ENCODE results near the gene NHS.
"Not testable (repeated sequence)": the region's sequence is repeated elsewhere in the genome, so short reads cannot be mapped to it uniquely, and the experiment has no call there.

Gene NHS

DNA sequence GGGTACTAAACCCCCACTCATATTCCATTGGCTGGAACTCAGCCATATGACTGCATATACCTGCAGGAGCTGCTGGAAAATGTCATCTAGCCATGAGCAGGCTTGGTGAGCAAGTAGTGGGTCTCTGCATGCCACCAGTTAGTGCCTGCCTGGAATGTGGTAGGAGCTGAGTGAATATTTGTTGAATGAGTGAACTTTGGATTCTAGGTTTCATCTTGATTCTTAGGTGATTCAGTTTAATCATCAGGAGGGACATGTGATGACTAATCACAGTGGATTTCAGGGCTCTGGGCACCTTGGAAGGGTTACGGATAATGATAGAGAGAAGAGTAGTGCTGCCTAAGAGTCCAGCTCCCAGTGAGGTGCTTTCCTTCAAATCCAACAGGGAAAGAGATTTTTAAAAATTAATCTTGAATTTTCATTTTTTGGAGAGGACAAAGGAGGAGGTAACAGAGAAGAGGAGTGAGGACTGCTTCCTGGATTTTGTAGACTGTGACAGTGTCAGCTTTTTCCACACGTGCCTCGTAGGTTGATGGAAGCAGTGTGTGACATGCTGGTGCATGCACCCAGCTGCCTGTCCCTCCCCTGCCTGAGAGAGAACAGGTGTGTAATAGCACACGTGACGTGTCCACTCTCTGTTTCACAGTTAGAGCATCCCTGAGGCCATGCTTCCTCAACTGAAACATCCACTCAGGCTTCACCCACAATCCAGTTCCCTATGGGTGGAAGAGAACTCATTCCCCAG lies 30.4 kb downstream of the NHS start:
- peak; percentile 72 for DNase-seq

DNA sequence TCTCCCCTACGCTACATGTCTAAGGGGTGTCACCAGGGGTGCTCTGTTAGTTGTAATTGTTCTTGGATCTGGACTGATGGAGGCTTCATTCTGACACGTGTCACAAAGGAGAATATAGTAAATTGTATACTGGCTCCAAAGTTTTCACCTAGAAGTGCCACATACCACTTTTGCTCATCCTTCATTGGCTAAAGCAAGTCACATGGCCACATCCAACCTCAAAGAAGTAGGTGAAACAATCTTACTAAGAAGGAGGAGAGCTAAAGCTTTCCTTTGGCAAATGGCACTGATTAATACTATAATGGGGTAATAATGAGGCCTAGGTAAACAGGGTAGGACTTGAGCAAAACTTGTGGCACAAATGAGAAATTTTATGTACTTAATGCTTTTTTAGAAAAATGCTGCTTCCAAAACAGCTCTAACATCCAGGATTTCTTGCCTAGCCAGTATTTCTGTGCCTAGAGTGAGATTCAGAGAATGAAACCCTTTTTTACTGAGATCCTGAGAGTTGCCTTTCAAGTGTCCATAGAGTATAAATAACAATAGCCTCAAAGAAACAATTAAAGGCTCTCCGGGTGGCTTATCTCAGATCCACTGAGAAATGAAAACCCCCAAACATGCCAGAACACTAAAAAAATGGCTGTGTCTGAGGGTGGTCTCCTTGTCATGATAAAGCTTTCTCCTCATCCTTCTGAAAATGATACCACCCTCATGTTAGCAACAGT lies 34.7 kb downstream of the NHS start:
- DNase-seq, result no peak

DNA sequence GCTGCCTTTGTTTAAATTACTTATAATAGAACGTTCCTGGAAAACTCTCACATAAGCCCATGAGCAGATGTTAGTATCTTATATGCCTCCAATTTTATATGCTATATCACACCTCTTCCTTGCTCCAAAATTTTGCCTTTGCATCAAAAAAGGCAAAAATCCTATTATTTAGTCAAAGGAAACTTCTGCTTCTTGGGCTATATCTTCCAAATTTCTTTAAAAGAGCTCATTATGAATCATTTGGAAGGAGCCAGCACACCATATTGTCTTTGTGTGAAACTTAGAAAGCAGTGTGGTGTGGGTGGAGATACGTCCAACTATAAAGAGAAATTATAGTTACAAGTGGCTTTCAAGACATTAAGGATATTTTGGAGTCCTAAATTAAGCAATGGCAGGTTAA lies 35.7 kb downstream of the NHS start:
- DNase-seq, result no peak

DNA sequence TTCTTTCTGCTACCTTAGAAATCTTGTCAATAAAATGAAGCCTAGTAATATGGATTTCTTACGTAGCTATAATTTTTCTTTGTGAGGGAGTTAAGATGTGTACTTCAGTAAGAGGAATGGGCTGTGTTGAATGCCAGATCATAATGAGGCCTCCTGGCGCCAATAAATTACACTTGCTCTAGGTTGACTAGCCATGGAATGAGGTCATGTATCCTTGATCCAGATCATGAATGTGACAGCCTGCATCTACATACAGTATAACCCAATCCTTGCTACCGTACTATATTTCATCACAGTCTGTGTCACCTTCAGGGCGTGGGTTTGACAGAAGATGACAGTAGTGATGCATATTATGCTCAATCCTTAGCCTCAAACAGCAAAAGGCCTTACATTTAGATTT lies 36.2 kb downstream of the NHS start:
- DNase-seq, result no peak

DNA sequence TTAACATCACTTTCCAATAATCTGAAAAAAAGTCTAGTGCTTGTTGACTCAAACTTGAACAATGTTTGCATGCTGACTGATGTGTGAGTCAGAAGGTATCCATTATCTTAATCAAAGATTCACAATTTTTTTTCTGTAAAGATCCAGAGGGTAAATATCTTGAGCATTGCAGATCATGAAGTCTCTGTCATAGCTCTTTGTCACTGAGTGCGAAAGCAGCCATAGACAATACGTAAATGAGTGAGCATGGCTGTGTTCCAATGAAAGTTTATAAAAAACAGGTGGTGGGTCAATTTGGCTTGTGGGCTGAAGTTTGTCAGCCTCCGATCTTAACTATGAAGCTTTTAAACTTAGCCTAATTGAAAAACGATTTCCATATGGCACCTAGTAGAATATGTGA lies 37.7 kb downstream of the NHS start:
- peak; percentile 83 for DNase-seq

DNA sequence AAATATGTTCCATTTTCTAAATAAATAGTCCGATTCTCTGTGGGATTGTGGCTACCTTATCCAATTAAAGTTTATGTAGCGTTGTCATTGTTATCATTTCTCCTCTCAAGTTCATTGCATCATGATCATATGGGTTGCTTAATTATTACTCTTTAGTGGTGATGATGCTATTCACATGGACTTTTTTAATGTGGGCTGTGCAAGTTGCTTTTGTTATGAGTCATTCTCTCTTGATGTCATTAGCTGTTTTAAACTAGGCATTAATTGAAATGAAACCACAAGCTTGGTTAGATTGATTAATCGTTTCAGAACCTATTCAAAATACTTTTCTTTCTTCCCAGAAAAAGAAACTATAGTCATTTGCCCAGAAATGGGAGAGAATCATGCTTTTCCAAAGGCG lies 38.2 kb downstream of the NHS start:
- peak; percentile 55 for DNase-seq

DNA sequence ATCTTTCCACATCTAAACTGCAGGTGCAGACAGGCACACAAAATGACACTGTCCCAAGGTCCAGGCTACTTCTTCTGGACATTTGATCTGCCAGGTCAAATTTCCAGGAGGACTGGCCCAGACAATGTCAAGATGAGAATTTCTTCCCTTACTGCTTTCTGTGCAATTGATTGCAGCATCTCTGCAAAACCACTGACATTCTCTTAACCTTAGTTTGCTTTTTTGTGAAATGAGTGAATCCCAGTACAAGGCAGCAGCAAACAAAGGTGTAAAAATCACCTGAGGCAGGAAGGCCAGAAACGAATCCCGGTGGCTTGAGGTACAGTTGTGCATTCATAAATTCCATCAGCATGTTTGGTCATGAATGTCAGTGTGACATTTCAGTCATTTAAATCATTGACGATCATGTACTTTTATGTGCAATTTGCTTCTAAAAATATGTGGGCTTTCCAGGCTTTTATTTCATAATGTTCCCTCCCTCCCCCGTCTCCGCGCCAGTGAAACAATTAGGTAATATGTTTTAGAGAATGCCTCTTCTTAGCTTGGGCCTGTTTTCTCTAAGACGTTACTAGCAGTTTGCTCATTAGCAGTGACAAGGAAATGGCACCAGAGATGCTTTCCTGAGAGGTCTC lies 39.1 kb downstream of the NHS start:
- DNase-seq, result no peak

DNA sequence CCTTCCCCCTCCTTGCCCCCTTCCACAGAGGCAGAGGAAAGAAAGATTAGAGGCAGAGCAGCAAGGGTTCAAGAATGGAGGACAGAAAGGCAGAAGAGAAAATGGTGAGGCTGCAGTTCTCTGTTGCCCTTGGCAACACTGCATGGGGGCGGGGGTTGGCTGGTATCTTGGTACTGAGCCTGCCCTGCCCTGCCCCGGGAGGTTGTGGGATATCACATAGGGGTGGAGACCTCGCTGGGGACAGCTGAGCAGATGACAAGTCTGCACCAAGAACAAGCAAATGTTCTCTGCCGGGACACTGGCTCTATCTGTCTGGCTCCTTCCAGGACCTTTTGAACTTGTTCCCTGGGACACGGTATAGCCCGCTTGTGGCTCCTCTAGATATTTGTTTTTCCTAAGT lies 39.8 kb downstream of the NHS start:
- peak; percentile 20 for DNase-seq

DNA sequence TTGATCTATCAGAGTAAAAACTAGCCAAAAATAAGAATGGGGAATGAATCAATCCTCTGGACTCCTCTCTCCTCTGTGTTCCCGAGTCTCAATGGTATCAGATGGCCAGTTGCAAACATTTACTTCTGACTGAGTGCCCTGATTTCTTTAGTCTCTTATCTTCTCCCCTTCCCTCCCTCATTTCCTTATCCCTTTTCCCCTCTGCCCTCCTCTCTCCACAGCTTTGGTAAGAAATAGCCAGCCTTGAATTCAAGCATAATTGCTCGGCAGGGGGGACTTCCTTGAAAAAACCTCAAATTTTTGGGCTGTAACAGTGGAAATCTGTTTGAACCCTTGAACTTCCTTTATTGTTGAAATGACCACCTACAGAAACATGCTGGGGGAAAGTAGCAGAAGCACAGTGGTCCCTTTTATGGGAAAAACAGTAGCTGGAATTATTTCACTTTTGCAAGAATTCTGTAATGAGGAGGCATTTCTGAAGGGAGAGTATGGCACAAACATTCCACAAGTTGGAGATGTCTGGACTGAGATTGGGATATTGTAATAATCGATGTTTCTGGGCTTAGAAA lies 40.3 kb downstream of the NHS start:
- DNase-seq, result peak; percentile 64

DNA sequence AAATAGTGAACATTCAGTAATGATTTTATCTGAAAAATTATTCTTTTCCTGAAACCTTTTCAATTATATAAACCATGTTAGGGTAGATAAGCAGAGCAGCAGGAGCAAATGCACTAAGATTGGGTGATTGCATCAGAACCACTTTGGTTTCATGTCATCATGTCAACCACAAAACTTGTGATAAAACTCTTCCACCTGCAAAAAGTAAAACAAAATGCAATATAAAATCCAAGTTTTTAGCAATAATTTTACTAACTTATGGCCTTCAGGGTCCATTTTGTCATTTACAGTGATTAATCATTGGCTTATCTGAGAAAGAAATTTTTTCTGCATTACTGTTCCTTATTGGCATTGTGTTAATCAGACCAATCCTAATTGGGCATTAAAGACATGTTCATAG lies 42.4 kb downstream of the NHS start:
- DNase-seq, result no peak

DNA sequence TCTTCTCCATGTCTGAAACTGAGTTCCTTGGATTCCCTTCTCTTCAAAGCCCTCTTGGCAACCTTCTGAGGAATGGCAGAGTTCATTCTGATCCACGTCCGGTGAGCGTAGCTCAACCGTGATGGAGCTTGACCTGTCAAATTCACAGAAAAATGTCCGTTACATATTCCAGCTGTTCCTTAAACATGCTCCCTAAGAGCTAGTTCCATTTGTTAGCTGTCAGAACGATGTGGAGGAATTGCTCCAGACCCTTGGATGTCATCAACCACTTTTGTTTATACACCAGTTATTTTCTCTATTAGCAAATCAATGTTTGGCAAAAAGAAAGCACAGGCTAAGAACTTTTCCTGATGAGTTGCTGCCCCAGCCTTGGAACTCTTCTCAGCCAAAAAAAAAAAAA lies 50.1 kb downstream of the NHS start:
- no peak for DNase-seq

DNA sequence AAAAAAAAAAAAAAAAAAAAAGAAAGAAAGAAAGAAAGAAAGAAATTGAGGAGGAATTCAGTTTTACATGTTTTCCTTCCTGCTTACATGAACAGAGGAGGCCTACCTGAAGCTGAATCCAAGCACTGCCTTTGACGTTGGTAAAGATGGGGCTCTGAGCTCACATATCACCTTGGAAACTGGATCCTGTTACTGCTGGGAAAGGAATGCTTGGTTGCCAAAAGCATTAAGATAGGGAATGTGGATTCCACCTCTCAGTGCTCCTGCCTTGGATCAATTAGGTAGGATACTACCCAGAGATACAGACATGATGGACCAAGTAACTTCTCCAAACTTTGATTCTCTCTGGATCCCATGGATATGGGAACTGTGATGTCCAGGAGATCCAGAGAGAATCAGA lies 50.6 kb downstream of the NHS start:
- no peak for DNase-seq

DNA sequence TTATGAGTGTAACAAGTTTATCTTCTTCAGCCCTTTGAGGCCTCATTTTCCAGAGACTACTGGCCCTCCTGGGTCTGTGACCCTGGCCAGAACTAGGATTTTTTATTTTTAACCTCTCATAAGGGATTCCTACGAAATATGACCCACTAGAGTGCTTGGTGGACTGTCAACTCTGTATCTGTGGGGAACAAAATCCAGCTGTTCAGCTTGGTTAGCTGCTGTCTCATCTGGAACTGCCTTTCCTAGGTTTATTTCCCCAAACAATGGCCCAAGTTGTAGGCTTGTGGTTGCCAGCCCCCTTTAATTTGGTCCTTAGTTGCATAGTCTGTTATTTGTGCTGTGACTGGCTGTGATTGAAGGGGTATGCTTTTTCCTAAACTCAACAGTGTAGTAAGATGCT lies 56.2 kb downstream of the NHS start:
- DNase-seq, result no peak

DNA sequence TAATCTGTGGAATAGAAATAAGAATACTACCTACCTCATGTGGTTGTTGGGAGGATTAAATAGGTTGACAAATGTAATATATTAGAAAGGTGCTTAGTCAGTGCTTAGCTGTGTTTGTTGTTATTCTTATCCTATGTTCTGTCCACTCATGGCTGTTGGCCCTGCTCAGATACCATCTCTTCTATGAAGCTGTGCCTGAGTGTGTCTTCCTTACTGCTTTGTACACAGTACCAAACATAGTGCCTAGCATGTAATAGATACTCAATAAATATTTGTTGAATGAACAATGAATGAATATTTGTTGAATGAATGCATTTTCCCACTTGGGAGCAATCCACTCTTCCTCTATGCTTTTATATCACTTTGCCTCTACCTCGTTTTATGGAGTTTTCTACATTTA lies 57.2 kb downstream of the NHS start:
- no peak for DNase-seq

DNA sequence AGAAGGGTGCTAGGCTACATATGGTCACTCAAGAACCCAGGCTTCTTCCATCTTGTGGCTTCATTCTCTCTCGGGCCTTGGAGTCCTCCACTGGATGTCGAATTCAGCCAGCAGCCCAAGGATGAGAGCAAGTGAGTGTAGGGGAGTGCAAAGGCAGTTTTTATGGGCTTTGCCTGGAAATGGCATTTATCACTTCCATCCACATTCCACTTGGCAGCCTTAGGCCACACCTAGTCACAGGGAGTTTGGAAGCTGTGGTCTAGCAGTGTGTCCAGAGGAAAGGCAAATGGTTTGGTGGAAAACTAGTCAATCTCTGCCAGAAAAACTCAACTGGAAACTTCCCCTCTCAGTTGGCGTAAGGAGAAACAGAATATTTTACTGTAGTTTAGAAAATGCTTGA lies 59.0 kb downstream of the NHS start:
- no peak for DNase-seq

DNA sequence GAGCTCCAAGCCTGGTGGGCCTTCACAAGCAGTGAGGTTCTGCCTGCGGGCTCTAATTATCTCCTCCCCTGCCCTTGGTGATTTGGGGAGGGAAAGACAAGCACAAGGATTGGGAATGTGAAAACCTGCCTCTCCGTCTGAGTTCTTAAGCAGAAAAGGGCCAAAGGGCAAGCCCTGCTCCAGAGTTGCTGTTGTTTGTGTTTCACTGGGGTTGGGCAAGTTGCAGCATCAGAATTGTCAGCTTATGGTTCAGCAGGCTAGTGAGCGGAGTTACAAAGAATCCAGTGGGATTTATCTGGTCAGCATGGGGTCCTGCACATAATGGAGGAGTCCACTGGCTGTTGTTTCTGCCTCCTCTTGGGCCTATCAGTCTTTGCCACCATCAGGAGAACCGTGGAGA lies 60.5 kb downstream of the NHS start:
- no peak for DNase-seq

DNA sequence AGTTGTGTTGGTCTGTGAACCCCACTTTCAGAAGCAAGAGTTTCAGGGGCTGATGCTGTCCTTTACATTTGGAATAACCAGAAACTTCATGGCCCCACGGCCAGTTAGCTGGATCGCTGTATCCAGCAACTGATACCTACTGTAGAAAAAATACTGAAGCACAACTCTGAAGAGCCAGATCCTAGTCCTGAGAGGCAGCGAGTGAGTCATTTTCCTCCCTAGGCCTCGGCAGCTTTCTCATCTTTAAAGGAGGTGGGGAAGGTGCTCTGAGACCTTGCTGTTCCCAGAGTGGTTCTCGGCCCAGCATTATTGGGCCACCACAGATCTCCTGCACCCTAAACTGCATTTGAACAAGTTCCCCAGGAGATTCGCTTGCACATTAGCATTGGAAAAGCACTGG lies 63.2 kb downstream of the NHS start:
- DNase-seq, result no peak

DNA sequence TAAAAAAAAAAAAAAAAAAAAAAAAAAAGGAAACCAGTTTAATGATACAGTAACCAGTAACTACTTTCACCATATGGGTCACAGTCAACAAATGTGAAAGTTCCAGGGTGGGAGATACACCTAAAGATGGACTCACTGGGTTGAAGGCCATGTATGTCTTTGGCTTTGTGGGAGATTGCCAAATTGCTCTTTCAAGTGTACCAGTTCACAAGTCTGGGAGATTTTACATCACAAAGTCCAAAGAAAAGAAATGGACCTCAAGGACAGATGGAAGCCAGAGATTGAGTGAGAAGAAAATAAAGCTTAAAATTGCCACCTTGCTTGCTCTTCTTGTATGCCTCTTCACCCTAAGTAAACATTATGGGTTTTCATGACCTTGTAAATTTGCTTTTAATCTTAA lies 65.3 kb downstream of the NHS start:
- DNase-seq, result no peak

DNA sequence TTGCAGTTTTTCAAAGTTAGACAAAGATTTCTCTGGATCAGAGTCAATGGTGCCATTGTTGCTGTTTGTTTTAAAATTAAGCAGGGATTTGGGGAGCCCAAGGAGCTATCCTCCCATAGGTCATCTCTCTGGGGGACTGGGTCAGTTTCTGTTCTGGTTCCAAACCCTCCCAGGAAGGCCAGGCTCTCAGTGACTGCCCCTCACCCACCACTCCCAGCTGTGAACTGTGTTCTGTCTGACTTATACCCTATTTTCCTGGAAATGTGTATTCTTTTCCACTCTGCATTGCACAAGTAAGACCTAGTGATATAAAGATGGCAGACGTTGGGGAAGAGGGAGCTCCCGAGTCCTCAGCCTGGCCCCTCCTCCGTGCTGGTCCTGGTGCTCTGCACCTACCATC lies 65.8 kb downstream of the NHS start:
- DNase-seq, result no peak

DNA sequence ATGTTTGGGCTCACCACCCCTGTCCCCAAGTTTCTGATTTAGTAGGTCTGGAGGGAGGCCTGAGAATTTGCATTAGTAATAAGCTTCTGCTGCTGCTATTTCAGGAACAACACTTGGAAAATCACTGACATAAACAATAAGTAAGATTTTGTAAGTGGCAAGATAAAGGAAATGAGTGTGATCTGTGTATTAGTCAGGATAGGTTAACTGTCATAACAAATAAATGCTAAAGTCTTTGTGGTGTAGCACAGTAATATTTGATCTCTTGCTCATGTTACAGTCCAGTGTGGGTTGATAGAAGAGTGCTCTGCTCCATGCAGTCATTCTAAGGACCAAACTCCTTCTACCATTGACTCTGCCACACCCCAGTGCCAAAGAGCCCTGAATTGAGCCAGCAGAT lies 67.0 kb downstream of the NHS start:
- DNase-seq, result peak; percentile 65

DNA sequence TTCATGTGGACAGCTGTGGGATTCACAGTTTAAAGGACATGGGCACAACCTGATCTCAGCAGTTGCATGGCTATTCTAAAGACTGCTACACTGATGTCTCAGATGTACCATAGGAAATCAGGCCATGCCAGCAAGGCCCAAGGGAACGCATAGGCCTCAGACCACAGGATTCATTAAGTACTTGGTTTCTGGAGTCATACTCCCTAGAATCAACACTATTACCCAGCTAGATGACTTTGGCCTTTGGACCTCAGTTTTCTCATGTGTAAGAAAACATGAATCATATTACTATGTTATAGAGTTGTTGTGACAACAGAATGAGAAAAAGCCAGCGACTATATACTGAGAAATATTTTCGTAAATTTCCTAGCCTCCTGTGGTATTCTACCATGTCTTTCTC lies 67.9 kb downstream of the NHS start:
- DNase-seq, result peak; percentile 79

DNA sequence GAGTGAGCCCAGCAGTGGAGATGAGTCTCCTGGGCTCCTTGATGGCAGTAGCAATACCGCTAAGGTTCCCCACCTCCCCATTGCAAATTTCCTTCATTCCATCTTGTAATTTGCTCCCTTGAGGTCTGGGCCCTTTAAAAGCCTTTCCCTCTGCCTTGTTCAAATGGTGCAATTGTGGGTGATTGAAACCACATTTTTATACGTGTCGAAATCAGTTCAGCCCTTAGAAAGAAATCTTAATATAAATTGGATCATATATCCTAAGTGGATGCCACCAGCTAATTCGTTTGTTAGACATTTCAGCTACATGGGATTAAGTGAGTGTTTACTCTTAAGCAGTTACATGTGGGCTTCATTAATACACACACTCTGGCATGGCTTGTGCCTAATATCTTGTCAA lies 68.6 kb downstream of the NHS start:
- DNase-seq, result no peak

DNA sequence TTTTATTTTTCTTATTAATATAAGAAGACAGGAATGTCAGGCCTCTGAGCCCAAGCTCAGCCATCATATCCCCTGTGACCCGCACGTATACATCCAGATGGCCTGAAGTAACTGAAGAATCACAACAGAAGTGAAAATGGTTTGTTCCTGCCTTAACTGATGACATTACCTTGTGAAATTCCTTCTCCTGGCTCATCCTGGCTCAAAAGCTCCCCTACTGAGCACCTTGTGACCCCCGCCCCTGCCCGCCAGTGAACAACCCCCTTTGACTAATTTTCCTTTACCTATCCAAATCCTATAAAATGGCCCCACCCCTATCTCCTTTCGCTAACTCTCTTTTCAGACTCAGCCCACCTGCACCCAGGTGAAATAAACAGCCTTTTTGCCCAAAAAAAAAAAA lies 71.3 kb downstream of the NHS start:
- not testable (repeated sequence) for DNase-seq

DNA sequence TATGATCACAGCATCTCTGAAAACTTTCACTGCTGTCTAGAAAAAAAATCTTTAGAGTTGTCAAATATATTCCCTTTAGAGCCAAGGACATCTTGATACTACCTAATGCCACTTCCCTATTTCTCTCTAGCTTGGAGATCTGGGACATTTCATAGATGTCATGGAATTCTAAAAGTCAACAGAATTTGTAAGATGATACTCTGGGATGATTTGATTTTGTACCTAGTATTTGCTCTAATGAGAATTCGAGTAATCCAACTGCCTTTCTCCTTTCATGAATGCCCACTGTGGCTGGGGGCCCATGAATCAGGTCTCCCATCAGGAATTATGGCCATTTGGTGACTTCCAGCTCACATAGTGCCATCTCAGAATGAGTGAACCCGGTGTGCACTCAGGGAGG lies 73.2 kb downstream of the NHS start:
- no peak for DNase-seq
